Measurements from ENCODE around the gene TRIM46. TPM values are rescaled to one million over a fixed set of nuclear protein-coding genes. Genes with fewer than 3 reads are reported as not detected.

TRIM46 gene
- total and polyA plus RNA-seq, 2 of the 13 experiments (the other 11 are each of a cell fraction or from before 2014, with no cell fraction given) = 0.04 to 0.09 TPM

DNA sequence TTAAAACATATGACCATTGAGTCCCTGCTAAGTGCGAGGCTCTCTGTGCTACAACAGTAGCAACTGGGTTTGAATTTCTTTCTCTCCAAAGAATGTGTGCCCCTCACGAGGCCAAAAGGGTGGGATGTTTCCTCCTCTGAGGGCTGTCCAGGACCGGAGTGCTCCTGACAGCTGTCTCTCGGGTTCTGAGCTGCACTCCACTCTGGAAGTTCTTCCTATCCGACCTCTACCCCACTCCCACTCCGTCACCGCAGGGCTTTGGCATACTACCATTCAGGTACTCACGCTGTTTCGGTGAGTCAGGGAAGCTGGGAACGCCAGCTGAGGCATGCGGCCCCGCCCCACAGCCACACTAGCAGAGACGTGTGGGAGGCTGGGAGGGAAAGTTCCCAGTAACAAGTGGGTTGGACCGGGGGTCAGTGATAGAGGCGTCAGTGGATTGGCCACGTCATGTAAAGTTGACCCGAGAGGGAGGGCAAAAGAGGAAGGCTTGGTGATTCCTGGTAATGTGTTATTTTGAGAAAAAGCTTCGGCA lies 38.7 kb upstream of the TRIM46 start (continued):
- TF ChIP-seq ZNF609 (CRISPR knock-in tag; IDR thresholded peaks at IDR 0.05; ENCODE audit: borderline replicate concordance) (peak; percentile 58), MLLT10 (CRISPR knock-in tag; IDR thresholded peaks at IDR 0.05) (no peak), ISL2 (CRISPR knock-in tag; IDR thresholded peaks at IDR 0.05) (peak; percentile 41; the same call in 1 of the 2 replicates), U2AF1 (optimal IDR thresholded peaks at IDR 0.05; ENCODE audit: low read depth, low read length) (peak; percentile 34), NFRKB (IDR thresholded peaks at IDR 0.05) (no peak), BORCS8-MEF2B (CRISPR knock-in tag; IDR thresholded peaks at IDR 0.05) (peak; percentile 65; the same call in 1 of the 2 replicates), GATAD2A (CRISPR knock-in tag; IDR thresholded peaks at IDR 0.05) (peak; percentile 24; the same call in 1 of the 2 replicates), MXD4 (CRISPR knock-in tag; IDR thresholded peaks at IDR 0.05) (peak; percentile 85; the same call in 1 of the 2 replicates), HNRNPL (IDR thresholded peaks at IDR 0.05; ENCODE audit: low read depth, low read length) (no peak), HMGXB4 (CRISPR knock-in tag; IDR thresholded peaks at IDR 0.05; ENCODE audit: borderline replicate concordance in 1 of 2, low read depth in 1 of 2) (0 out of 4 replicates have a peak, but pooled peaks of 1 of the 2 experiments have one; percentile 19), STAT5B (CRISPR knock-in tag; IDR thresholded peaks at IDR 0.05) (no peak), NONO (IDR thresholded peaks at IDR 0.05) (no peak), NONO (CRISPR knock-in tag; conservative IDR thresholded peaks at IDR 0.05) (no peak; the same call in 1 of the 2 replicates), ZNF101 (CRISPR knock-in tag; IDR thresholded peaks at IDR 0.05; ENCODE audit: borderline replicate concordance, low read depth) (no peak)
- TF ChIP-seq, protein P1, sequence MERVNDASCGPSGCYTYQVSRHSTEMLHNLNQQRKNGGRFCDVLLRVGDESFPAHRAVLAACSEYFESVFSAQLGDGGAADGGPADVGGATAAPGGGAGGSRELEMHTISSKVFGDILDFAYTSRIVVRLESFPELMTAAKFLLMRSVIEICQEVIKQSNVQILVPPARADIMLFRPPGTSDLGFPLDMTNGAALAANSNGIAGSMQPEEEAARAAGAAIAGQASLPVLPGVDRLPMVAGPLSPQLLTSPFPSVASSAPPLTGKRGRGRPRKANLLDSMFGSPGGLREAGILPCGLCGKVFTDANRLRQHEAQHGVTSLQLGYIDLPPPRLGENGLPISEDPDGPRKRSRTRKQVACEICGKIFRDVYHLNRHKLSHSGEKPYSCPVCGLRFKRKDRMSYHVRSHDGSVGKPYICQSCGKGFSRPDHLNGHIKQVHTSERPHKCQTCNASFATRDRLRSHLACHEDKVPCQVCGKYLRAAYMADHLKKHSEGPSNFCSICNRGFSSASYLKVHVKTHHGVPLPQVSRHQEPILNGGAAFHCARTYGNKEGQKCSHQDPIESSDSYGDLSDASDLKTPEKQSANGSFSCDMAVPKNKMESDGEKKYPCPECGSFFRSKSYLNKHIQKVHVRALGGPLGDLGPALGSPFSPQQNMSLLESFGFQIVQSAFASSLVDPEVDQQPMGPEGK (CRISPR knock-in tag; IDR thresholded peaks at IDR 0.05) = peak; percentile 69
- TF ChIP-seq, protein P2, sequence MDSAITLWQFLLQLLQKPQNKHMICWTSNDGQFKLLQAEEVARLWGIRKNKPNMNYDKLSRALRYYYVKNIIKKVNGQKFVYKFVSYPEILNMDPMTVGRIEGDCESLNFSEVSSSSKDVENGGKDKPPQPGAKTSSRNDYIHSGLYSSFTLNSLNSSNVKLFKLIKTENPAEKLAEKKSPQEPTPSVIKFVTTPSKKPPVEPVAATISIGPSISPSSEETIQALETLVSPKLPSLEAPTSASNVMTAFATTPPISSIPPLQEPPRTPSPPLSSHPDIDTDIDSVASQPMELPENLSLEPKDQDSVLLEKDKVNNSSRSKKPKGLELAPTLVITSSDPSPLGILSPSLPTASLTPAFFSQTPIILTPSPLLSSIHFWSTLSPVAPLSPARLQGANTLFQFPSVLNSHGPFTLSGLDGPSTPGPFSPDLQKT (CRISPR knock-in tag; IDR thresholded peaks at IDR 0.05; ENCODE audit: borderline replicate concordance) = no peak
- TF ChIP-seq, protein P3, sequence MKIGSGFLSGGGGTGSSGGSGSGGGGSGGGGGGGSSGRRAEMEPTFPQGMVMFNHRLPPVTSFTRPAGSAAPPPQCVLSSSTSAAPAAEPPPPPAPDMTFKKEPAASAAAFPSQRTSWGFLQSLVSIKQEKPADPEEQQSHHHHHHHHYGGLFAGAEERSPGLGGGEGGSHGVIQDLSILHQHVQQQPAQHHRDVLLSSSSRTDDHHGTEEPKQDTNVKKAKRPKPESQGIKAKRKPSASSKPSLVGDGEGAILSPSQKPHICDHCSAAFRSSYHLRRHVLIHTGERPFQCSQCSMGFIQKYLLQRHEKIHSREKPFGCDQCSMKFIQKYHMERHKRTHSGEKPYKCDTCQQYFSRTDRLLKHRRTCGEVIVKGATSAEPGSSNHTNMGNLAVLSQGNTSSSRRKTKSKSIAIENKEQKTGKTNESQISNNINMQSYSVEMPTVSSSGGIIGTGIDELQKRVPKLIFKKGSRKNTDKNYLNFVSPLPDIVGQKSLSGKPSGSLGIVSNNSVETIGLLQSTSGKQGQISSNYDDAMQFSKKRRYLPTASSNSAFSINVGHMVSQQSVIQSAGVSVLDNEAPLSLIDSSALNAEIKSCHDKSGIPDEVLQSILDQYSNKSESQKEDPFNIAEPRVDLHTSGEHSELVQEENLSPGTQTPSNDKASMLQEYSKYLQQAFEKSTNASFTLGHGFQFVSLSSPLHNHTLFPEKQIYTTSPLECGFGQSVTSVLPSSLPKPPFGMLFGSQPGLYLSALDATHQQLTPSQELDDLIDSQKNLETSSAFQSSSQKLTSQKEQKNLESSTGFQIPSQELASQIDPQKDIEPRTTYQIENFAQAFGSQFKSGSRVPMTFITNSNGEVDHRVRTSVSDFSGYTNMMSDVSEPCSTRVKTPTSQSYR (CRISPR knock-in tag; IDR thresholded peaks at IDR 0.05; ENCODE audit: borderline replicate concordance) = peak; percentile 31; the same call in 1 of the 2 replicates
